ENCODE results near the gene SNED1.

The SNED1 gene

DNA sequence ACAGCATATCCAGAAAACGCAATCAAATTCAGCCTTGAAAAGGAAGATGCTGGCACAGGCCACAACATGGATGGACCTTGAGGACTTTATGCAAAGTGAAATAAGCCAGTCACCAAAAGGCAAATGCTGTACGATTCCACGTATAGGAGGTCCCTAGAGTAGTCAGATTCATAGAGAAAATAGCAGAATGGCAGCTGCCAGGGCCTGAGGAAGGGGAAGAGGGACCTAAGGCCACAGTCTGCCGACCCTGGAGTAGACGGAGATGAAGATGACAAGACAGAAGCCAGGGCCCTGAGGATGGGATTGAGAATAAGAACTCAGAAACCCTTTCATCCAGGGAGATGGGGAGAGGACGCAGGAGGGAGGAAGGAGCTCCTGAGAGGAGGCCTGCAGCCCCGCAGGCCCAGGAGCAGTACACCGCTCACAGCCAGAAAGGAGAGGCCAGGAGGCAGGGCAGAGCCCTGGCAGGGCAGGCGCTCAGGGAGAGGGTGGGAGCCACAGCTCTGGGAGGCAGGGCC lies 111.7 kb downstream of the SNED1 start:
- Histone ChIP-seq H3K27me3 (ENCODE audit: low read depth, low read length) (no peaks in the 10 kb centered on the region), H3K36me3 (ENCODE audit: control insufficient read depth in 1 of 2, insufficient read depth in 2 of 2, low read length in 2 of 2) (no peaks in the 10 kb centered on the region), H3K9me3 (ENCODE audit: control insufficient read depth in 1 of 2, low read length in 2 of 2) (no peaks in the 10 kb centered on the region), H3K4me1 (ENCODE audit: control insufficient read depth in 1 of 2, insufficient read depth in 2 of 2, low read length in 2 of 2) (no peaks in the 10 kb centered on the region), H3K4me3 (ENCODE audit: low read depth in 1 of 2, low read length in 2 of 2) (no peak overlapping the region), H3K27ac (ENCODE audit: low read length) (no peak overlapping the region)

GRCh38 chr2:241110607-241111439 lies 112.4 kb downstream of the SNED1 start:
- Histone ChIP-seq H3K4me3 (ENCODE audit: low read depth in 1 of 2, low read length in 2 of 2) (no peak overlapping the region), H3K27me3 (ENCODE audit: low read depth, low read length) (no peaks in the 10 kb centered on the region), H3K36me3 (ENCODE audit: control insufficient read depth in 1 of 2, insufficient read depth in 2 of 2, low read length in 2 of 2) (no peaks in the 10 kb centered on the region), H3K27ac (ENCODE audit: low read length) (no peak overlapping the region), H3K4me1 (ENCODE audit: control insufficient read depth in 1 of 2, insufficient read depth in 2 of 2, low read length in 2 of 2) (no peaks in the 10 kb centered on the region), H3K9me3 (ENCODE audit: control insufficient read depth in 1 of 2, low read length in 2 of 2) (no peaks in the 10 kb centered on the region)

- no peaks in the 10 kb centered on the region for H3K27me3 ChIP-seq (ENCODE audit: low read depth, low read length)
- no peaks in the 10 kb centered on the region for H3K36me3 ChIP-seq (ENCODE audit: control insufficient read depth in 1 of 2, insufficient read depth in 2 of 2, low read length in 2 of 2)
- H3K27ac ChIP-seq (ENCODE audit: low read length): no peak overlapping the region
- H3K4me1 ChIP-seq (ENCODE audit: control insufficient read depth in 1 of 2, insufficient read depth in 2 of 2, low read length in 2 of 2): no peaks in the 10 kb centered on the region
- H3K4me3 ChIP-seq (ENCODE audit: low read depth in 1 of 2, low read length in 2 of 2): no peak overlapping the region
- no peaks in the 10 kb centered on the region for H3K9me3 ChIP-seq (ENCODE audit: control insufficient read depth in 1 of 2, low read length in 2 of 2)
These were observed 113.0 kb downstream of the SNED1 start for GRCh38 chr2:241111440-241111805.

GRCh38 chr2:241112046-241112445 lies 113.6 kb downstream of the SNED1 start:
- H3K36me3 ChIP-seq (ENCODE audit: control insufficient read depth in 1 of 2, insufficient read depth in 2 of 2, low read length in 2 of 2): no peaks in the 10 kb centered on the region
- no peak overlapping the region for H3K27ac ChIP-seq (ENCODE audit: low read length)
- H3K9me3 ChIP-seq (ENCODE audit: control insufficient read depth in 1 of 2, low read length in 2 of 2): no peaks in the 10 kb centered on the region
- no peak overlapping the region for H3K4me3 ChIP-seq (ENCODE audit: low read depth in 1 of 2, low read length in 2 of 2)
- no peaks in the 10 kb centered on the region for H3K27me3 ChIP-seq (ENCODE audit: low read depth, low read length)
- no peaks in the 10 kb centered on the region for H3K4me1 ChIP-seq (ENCODE audit: control insufficient read depth in 1 of 2, insufficient read depth in 2 of 2, low read length in 2 of 2)

DNA sequence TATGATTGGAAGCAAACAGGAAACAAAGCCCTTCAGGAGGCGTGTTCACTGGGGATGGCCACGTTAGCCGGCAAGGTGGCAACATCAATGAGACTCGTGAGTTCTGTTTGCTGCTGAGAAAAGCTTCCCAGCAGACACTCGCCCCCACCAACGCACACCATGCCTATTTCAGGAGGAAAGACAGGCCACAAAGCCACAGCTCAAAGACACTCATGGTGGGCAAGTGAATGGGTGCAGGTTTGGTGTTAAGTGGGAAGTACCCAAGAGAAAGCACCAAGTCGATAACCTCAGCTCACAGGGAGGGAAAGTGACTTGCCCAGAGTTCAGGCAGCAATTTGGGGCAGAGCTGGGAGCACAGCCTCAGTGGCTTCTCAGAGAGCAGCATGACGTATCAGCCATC lies 114.2 kb downstream of the SNED1 start:
- Histone ChIP-seq H3K4me3 (ENCODE audit: low read depth in 1 of 2, low read length in 2 of 2) (no peak overlapping the region), H3K9me3 (ENCODE audit: control insufficient read depth in 1 of 2, low read length in 2 of 2) (no peaks in the 10 kb centered on the region), H3K27me3 (ENCODE audit: low read depth, low read length) (no peaks in the 10 kb centered on the region), H3K27ac (ENCODE audit: low read length) (no peak overlapping the region), H3K4me1 (ENCODE audit: control insufficient read depth in 1 of 2, insufficient read depth in 2 of 2, low read length in 2 of 2) (no peaks in the 10 kb centered on the region), H3K36me3 (ENCODE audit: control insufficient read depth in 1 of 2, insufficient read depth in 2 of 2, low read length in 2 of 2) (no peaks in the 10 kb centered on the region)

DNA sequence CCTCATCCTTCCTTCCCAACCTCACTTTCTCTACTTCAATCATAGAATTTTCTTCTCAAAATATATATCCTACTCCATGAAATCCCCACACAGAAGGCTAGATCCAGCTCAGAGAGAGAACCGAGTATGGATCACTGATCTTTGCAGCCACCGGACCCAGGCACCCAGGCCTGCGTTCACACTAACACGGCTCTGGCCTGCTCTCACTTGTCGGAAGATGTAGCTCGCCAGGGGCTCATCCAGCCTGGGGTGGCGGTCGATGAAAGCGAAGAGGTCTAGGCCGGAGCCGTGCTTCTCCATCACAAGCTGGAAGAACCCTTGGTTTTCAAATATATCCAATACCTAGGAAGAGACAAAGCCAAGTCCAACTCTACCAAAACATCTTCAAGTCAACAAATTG lies 116.4 kb downstream of the SNED1 start:
- H3K9me3 ChIP-seq (ENCODE audit: control insufficient read depth in 1 of 2, low read length in 2 of 2): no peaks in the 10 kb centered on the region
- no peaks in the 10 kb centered on the region for H3K27me3 ChIP-seq (ENCODE audit: low read depth, low read length)
- H3K4me1 ChIP-seq (ENCODE audit: control insufficient read depth in 1 of 2, insufficient read depth in 2 of 2, low read length in 2 of 2): no peaks in the 10 kb centered on the region
- no peak overlapping the region for H3K4me3 ChIP-seq (ENCODE audit: low read depth in 1 of 2, low read length in 2 of 2)
- no peaks in the 10 kb centered on the region for H3K36me3 ChIP-seq (ENCODE audit: control insufficient read depth in 1 of 2, insufficient read depth in 2 of 2, low read length in 2 of 2)
- no peak overlapping the region for H3K27ac ChIP-seq (ENCODE audit: low read length)

- Histone ChIP-seq H3K27ac (ENCODE audit: low read length) (no peak overlapping the region), H3K36me3 (ENCODE audit: control insufficient read depth in 1 of 2, insufficient read depth in 2 of 2, low read length in 2 of 2) (no peaks in the 10 kb centered on the region), H3K27me3 (ENCODE audit: low read depth, low read length) (no peaks in the 10 kb centered on the region)
These were observed 116.9 kb downstream of the SNED1 start for GRCh38 chr2:241115361-241115760.

DNA sequence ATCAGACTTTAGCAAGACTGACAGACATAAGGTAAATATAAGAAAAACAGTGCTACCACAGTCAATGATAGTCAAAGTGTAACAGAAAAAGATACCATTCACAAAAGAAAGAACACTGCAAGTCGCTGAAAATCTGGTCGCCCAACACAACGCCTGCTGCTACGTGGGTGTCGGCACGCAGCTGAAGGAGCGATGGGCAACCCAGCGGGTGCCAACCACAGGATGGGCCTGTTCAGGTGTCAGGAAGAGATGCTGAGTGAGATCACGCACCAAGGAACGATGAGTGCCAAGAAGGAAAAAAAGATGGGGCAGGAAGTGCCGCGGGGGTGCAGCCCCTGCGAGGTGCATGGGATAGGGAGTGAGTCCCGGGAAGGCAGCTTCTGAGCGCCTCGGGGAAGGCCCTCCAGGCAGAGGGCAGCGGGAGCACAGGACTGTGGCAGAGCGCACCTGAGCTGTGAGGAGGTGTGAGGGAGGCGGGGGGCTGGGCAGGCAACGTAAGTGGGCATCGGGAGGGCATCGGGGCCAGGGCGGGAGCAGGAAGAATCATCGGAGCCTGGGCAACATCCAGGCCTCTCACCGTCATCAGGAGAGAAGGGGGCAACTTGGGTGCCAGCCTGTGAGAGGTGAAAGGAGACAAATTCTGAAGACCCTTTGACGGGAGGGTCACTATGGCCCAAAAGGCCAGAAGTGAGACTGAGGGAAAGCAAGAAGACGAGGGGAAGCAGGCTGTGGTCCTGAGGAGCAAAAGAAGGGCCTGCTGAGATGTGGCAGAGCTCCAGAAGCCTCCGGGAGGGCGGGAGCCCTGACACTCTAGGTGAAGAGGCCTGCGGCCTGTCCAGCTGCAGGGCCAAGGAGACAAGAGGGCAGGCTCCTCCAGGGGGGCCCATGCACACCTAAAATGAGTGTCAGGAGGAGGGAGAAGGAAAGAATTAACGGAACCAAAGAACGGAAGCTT lies 118.5 kb downstream of the SNED1 start:
- Histone ChIP-seq H3K36me3 (ENCODE audit: control insufficient read depth in 1 of 2, insufficient read depth in 2 of 2, low read length in 2 of 2) (no peaks in the 10 kb centered on the region), H3K9me3 (ENCODE audit: control insufficient read depth in 1 of 2, low read length in 2 of 2) (no peaks in the 10 kb centered on the region), H3K4me3 (ENCODE audit: low read depth in 1 of 2, low read length in 2 of 2) (no peak overlapping the region), H3K27me3 (ENCODE audit: low read depth, low read length) (no peaks in the 10 kb centered on the region), H3K4me1 (ENCODE audit: control insufficient read depth in 1 of 2, insufficient read depth in 2 of 2, low read length in 2 of 2) (no peaks in the 10 kb centered on the region), H3K27ac (ENCODE audit: low read length) (no peak overlapping the region)

More at GRCh38 chr2:241115361-241115760, 116.9 kb downstream of the SNED1 start:
- Histone ChIP-seq H3K9me3 (ENCODE audit: control insufficient read depth in 1 of 2, low read length in 2 of 2) (no peaks in the 10 kb centered on the region), H3K4me1 (ENCODE audit: control insufficient read depth in 1 of 2, insufficient read depth in 2 of 2, low read length in 2 of 2) (no peaks in the 10 kb centered on the region), H3K4me3 (ENCODE audit: low read depth in 1 of 2, low read length in 2 of 2) (no peak overlapping the region)

DNA sequence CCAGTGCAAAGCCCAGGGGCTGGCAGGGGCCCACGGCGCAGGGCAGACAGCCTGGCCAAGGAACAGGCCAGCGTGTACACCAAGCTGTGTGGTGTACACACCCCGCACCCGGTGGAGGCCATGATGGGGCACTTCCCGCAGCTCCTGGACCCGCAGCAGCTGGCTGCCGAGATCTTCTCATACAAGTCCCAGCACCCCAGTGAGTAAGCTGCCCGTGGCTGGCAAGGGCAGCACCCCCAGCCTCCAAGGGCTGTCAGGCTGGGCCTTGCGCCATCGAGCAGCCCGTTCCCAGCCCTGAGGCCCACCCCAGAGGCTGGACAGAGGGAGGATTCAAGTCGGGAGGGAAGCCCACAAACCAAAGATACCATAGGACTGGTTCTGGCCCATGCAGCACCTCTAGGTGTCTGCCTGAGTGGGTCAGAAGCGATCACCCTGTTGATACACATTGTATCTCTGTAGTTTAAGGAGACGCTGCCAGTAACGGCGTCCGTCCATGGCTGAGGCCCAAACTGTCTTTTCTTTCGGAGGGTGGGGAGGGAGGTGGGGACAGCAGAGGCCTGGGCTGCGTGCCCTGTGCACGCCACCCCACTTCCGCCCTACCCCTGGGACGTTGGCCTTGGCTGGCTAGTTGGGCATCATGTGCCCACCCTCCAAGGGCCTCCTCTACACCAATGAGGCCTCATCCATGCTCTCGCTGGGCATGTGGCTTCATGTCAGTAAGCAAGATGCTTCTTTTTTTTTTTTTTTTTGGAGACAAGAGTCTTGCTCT lies 120.5 kb downstream of the SNED1 start:
- Histone ChIP-seq H3K36me3 (ENCODE audit: control insufficient read depth in 1 of 2, insufficient read depth in 2 of 2, low read length in 2 of 2) (no peaks in the 10 kb centered on the region), H3K4me1 (ENCODE audit: control insufficient read depth in 1 of 2, insufficient read depth in 2 of 2, low read length in 2 of 2) (no peaks in the 10 kb centered on the region), H3K4me3 (ENCODE audit: low read depth in 1 of 2, low read length in 2 of 2) (no peak overlapping the region), H3K27ac (ENCODE audit: low read length) (no peak overlapping the region), H3K9me3 (ENCODE audit: control insufficient read depth in 1 of 2, low read length in 2 of 2) (no peaks in the 10 kb centered on the region), H3K27me3 (ENCODE audit: low read depth, low read length) (no peaks in the 10 kb centered on the region)

- Histone ChIP-seq H3K4me1 (ENCODE audit: control insufficient read depth in 1 of 2, insufficient read depth in 2 of 2, low read length in 2 of 2) (no peaks in the 10 kb centered on the region), H3K36me3 (ENCODE audit: control insufficient read depth in 1 of 2, insufficient read depth in 2 of 2, low read length in 2 of 2) (no peaks in the 10 kb centered on the region), H3K27me3 (ENCODE audit: low read depth, low read length) (no peaks in the 10 kb centered on the region), H3K4me3 (ENCODE audit: low read depth in 1 of 2, low read length in 2 of 2) (no peak overlapping the region), H3K27ac (ENCODE audit: low read length) (no peak overlapping the region), H3K9me3 (ENCODE audit: control insufficient read depth in 1 of 2, low read length in 2 of 2) (no peaks in the 10 kb centered on the region)
These were observed 122.0 kb downstream of the SNED1 start for GRCh38 chr2:241120440-241120839.

DNA sequence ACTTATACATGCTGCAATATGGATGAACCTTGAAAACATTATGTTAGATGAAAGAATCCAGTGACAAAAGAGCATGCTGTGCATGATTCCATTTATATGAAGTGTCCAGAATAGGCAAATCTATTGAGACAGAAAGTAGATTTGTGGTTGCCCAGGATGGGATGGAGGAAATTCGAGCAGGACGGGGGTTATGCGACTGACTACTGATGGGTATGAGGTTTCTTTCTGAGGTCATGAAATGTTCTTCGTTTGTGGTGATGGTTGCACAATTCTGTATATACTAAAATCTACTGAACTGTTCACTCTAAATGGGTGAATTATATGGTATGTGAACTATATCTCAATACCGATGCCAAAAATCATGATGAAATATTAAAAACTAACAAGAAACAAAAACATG lies 122.6 kb downstream of the SNED1 start:
- Histone ChIP-seq H3K9me3 (ENCODE audit: control insufficient read depth in 1 of 2, low read length in 2 of 2) (no peaks in the 10 kb centered on the region), H3K4me3 (ENCODE audit: low read depth in 1 of 2, low read length in 2 of 2) (no peak overlapping the region), H3K27me3 (ENCODE audit: low read depth, low read length) (no peaks in the 10 kb centered on the region), H3K27ac (ENCODE audit: low read length) (no peak overlapping the region), H3K36me3 (ENCODE audit: control insufficient read depth in 1 of 2, insufficient read depth in 2 of 2, low read length in 2 of 2) (no peaks in the 10 kb centered on the region), H3K4me1 (ENCODE audit: control insufficient read depth in 1 of 2, insufficient read depth in 2 of 2, low read length in 2 of 2) (no peaks in the 10 kb centered on the region)

Measured in muscle layer of duodenum (tissue), 2 donors.